ENCODE measurements around the gene LHFPL6. TPM values are rescaled to one million over a fixed set of nuclear protein-coding genes. Genes with fewer than 3 reads are reported as not detected.

Gene LHFPL6
- total RNA-seq, 1 experiment from 2014 or later = 37.2 TPM

DNA sequence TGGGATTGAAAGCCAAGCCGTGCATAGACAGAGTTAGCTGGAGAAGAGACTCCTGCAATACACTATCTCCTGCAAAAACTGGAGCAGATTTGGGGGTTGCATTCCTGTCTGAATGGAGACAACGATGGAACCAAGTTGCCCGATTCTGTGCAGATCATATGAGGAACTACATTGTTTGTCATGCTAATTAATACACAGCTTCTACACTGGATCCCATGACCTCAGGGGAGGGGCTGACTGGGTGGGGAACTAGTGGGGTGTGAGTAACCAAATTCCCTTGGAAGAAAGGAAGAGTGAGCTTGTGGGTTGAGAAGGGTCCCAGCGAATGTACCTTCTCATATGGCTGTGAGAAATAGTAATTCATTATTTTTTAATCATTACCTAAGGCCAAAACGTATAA is 214.0 kb downstream of the LHFPL6 start:
- no peak for DNase-seq (ENCODE audit: low read depth)

DNA sequence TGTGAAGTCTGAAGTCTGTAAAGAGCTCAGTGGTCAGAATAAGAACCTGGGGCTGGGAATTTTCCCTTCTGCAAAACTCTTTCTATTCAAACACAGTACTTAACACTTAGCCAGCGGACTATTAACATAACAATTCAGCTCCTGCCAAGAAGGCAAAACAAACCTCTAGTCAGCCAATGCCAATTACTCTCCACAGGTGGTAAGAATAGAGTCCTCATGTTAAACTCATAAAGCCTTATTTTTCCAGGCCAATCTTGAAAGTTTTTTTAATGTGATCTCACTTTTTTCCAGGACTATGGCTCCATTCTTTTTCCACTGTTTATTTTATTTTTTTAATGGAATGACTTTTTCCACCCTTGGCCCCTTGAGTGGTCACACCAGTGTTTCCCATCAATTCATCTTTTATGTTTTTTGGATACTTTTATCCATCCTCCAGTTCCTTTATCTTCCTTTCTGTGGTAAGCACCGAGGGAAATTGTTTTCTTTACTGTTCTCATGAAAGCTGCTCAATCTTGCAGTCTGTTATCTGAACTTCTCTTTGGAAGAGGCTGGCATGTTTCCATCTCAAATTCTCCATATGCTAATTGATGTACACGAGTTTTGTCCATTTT is 217.3 kb downstream of the LHFPL6 start:
- DNase-seq (ENCODE audit: low read depth) = no peak

GRCh38 chr13:39385154-39385553 is 217.8 kb downstream of the LHFPL6 start:
- peak; percentile 35 for DNase-seq (ENCODE audit: low read depth)

DNA sequence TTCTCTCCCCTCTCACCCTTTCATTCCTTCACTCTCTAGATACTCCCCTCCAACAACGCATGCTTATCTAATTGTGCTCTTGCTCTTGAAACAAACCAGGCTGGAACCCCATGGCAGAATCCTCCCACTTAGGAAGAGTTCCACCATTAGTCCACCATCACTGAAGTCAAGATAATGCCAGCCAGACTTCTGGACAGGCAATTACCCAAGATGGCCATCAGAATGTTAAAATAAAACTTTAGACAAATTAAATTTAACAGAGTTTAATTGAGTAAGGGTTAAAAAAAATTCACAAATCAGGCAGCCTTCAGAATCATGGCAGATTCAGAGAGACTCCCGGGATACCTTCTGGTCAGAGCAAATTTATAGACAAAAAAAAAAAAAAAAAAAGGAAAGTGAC is 221.5 kb downstream of the LHFPL6 start:
- DNase-seq (ENCODE audit: low read depth) = no peak

DNA sequence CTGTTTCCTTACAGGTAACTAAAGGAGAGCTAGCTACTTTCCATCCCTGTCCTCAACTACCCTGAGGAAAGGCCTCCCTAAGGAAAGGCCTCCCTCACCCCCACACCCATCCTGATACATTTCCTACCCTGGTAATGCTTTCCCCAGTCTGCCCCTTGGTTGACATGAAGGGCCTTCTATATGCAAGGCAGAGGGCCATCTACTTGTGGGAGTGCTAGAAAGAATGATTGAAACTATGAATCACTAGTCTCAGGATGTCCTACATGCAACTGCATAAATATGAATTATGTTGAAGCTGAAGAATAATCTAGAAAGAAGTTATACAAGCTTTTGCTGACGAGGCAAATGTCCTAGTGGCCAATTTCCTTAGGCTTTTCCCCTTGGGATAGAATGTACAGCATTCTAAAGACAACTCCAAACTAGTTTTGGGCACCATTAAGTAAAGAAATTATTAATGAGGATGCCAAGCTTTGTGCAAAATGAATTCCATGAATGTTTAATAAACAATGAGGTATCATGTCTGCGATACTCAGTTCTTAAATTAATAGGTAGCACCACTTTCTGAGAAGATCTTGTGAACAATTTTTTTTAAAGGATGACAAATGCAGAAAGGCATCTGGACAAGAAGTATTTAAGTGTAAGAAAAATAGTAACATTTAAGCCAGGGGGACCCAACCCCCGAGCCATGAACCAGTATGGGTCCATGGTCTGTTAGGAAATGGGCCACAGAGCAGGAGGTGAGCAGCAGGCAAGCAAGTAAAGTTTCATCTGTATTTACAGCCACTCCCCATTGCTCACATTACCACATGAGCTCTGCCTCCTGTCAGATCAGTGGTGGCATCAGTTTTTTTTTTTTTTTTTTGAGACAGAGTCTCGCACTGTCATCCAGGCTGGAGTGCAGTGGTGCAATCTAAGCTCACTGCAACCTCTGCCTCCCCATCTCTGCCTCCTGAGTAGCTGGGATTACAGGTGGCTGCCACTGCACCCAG is 223.0 kb downstream of the LHFPL6 start:
- DNase-seq (ENCODE audit: low read depth) = no peak

DNA sequence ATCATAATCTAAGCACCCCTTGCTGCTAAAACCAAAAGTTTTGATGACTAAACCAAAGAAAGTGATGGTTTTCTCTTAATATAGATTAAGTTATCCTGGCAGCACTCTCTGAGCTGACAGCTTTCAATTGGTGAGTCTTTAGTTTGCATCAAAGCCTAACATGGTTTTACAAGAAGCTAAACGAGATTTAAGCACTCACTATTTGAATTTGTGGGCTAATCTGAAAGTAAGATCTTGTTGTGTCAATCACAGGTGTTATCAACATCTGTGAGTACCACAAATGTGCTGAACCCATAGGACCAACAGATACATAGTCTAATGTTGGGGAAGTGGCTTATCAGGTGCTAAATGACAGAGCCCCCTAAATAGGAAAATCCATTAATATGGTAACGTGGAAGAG is 223.9 kb downstream of the LHFPL6 start:
- no peak for DNase-seq (ENCODE audit: low read depth)

DNA sequence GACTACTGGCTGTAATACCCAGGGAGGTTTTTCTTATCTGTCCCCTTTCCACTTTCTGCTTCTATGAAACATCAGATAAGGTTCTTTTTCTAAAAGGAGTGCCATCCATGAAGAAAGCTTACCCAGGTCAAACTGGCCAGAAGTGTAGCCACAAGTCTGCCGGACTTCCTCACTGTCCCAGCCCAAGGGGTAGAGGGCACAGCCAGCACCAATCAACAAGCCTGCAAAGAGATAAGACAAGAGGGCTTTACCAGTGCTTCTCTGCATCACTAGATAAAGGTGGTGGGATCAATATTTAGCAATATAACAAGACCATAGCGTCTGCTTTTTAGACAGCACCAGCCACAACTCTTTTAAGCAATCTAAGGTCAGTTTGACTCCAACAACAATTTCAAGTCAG is 224.7 kb downstream of the LHFPL6 start:
- DNase-seq (ENCODE audit: low read depth) = no peak

GRCh38 chr13:39377699-39378098 is 225.3 kb downstream of the LHFPL6 start:
- no peak for DNase-seq (ENCODE audit: low read depth)

DNA sequence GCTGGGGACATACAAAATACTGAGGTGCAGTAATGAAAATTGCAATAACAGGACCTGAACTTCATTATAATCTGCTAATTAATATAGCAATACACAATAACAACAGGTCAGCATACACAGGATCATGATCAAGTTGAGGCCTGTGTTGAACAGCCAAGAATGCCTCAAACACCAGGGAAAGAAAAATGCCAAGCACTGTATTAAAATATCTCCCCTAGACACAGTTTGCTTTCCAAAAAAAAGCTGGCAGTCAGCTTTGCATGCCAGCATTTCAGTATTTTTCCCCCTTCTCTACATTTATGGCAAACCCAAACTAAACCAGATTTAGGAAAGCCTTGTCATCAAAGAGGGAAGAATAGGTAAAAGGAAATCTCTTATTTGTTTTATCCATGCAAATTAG is 226.9 kb downstream of the LHFPL6 start:
- DNase-seq (ENCODE audit: low read depth) = no peak

DNA sequence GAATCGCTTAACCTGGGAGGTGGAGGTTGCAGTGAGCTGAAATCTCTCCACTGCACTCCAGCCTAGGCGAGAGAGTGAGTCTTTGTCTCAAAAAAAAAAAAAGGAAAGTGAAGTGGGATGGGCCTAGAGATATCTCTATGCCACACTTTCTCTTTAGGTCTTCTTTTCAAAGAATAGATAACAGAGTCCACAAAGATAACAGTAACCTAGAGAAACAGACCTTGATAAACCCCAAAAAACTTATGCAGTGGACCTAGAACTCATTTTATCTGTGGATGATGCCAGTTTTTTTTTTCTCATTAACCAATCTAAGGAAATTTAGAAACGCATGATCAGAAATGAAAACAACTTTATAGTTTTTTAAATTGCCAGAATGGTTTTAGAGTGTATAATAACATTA is 227.4 kb downstream of the LHFPL6 start:
- DNase-seq (ENCODE audit: low read depth) = no peak

GRCh38 chr13:39374741-39375189 is 228.2 kb downstream of the LHFPL6 start:
- DNase-seq (ENCODE audit: low read depth) = no peak

DNA sequence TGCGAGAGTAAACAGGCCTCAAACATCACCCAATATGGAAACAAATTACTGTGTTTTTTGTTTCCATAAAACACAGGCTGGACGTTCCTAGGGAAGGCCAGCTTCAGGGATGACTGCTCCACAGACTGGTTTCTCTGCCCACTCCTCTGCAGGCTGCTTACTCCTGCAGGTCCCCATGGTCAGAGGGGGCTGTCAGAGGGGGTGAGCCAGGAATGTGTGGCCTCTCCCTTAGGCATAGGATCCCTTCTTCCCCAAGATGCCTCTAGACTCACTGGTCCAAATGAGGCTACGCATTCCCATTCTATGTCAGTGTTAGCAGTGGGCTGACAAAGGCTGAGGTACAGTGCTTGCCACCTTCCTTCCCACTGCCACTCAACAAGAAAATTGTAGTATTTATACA is 229.8 kb downstream of the LHFPL6 start:
- DNase-seq (ENCODE audit: low read depth) = no peak

DNA sequence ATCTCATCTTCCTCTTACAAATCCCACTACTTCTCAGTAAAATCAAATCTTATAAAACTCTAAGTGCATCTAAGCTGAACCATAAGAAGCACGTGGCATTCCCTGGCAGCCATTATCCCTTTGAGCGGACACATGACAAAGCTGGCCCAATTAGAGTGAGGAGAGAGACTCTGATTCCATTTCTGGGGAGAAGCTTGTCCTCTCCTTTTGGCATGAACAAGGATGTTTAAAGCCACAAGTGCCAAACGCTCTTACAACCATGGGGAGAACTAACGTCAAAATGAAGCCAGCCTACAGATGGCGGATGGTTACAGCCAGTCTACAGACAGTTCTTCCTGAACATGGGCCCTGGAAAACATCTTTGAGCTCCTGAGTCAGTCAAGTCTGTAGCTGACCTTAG is 231.3 kb downstream of the LHFPL6 start:
- DNase-seq (ENCODE audit: low read depth) = no peak

DNA sequence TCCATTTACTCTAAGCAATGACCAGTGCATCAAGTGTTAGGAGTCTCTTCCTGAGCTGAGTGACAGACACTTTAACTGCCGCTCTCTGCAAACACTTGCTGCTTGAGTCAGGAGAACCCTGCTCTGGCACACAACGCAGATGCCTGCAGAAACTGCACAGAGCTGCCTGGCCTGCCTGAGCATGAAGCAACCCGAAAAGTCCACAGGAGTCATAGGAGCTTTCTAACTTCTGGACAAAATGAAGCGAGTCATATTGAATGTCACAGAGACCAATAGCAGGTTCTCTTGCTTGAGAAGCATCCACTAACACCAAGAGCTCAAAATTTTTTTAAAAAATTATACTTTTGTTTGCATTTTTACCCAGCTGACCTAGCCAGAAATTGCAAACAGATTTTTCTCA is 232.4 kb downstream of the LHFPL6 start:
- DNase-seq (ENCODE audit: low read depth) = no peak

DNA sequence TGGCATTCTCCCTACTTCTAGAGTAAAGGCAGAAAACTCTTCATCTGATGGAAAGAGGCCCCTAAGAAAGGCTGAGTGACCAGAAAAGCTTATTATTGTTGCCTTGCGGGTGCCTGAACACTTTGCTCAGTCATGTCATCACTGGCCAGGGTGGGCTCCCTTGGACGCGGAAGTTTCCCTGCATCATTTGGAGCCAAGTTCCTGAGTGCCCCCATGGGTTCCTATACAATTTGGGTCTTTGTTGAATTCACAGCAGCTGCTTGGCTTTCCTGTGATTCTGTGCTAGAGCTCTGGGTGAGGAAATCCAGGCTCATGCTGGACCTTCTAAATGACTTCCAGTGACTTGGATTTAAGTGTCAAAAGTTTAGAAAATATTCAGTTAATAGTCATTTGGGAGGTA is 232.9 kb downstream of the LHFPL6 start:
- no peak for DNase-seq (ENCODE audit: low read depth)

- DNase-seq (ENCODE audit: low read depth) = no peak
Observed at GRCh38 chr13:39369161-39369890, 233.7 kb downstream of the LHFPL6 start.

GRCh38 chr13:39365879-39366278 is 237.1 kb downstream of the LHFPL6 start:
- no peak for DNase-seq (ENCODE audit: low read depth)

GRCh38 chr13:39364947-39365468 is 238.0 kb downstream of the LHFPL6 start:
- DNase-seq (ENCODE audit: low read depth) = peak; percentile 19

DNA sequence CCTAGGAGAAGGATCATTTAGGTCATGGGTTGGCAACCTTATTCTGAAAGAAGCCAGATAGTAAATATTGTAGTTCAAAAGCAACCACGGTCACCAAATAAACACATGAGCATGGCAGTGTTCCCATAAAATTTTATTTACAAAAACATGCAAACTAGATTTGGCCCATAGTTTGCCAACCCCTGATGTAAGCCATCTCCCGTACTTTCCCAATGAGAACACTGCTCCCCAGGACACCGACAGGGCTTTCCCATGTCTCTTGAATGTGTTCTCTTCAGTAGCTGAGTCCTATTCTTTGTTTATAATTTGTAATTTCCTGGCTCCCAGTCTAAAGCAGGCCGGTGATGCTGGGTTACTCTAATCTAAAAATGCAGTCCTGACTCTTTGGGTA is 239.6 kb downstream of the LHFPL6 start:
- DNase-seq (ENCODE audit: low read depth) = no peak

GRCh38 chr13:39362652-39363381 is 240.2 kb downstream of the LHFPL6 start:
- peak; percentile 55 for DNase-seq (ENCODE audit: low read depth)

GRCh38 chr13:39353988-39354387 is 249.0 kb downstream of the LHFPL6 start:
- no peak for DNase-seq (ENCODE audit: low read depth)
